Measurements from ENCODE around the gene SIX2.

GRCh38 chr2:44957656-44958327 is 51.5 kb downstream of the SIX2 start:
- TF ChIP-seq EP300 (IDR thresholded peaks at IDR 0.05; ENCODE audit: low read depth): no peak
- TF ChIP-seq CTCF (IDR thresholded peaks at IDR 0.05): no peak
- TF ChIP-seq POLR2A (IDR thresholded peaks at IDR 0.05): no peak
